ENCODE results near the gene STX4. TPM values are rescaled to one million over a fixed set of nuclear protein-coding genes. Genes with fewer than 3 reads are reported as not detected.
A peak's percentile ranks its signal among the peaks of the same experiment; 100 is the strongest.

The STX4 gene
- total and polyA plus RNA-seq, 9 of the 15 experiments (the other 6 are each of a cell fraction or from before 2014, with no cell fraction given): 3.2 to 48.0 (median 21.5) TPM

DNA sequence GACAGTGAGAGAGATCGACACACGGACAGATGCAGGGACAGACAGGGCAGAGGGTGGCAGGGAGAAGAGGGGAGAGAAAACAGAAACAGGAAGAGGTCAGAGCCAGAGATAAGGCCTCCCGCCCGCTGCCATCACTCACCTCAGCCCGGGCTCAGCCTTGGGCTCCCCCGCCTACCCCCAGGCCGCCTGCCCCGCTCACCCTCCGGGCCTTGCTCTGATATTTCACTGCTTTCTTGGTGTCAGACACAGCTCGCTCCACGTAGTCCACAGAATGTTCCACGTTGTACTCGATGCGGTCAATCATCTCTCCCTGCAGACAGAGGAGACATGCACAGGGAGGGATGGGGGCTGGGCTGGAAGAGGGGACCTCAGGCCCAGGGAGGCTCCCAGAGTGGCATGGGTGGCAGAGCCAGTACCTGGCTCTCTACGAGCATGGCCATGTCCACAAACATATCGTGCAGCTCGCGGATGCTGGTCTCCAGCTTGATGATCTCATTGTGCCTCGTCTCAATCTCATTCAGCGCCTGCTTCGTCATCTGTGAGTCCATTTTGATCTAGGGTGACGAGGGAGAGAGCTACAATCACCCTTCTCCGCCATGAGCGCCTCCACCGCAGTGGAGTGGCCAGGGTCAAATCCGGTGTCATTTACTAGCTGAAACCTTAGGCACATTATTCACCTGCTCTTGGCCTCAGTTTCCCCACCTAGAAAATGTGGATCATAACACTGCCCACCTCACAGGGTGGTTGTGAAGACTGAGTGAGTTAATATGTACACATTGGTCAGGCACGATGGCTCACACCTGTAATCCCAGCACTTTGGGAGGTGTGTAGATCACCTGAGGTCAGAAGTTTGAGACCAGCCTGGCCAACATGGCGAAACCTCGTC is 40.2 kb upstream of the STX4 start (continued):
- TF ChIP-seq, protein P1, sequence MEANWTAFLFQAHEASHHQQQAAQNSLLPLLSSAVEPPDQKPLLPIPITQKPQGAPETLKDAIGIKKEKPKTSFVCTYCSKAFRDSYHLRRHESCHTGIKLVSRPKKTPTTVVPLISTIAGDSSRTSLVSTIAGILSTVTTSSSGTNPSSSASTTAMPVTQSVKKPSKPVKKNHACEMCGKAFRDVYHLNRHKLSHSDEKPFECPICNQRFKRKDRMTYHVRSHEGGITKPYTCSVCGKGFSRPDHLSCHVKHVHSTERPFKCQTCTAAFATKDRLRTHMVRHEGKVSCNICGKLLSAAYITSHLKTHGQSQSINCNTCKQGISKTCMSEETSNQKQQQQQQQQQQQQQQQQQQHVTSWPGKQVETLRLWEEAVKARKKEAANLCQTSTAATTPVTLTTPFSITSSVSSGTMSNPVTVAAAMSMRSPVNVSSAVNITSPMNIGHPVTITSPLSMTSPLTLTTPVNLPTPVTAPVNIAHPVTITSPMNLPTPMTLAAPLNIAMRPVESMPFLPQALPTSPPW (CRISPR knock-in tag; IDR thresholded peaks at IDR 0.05): peak; percentile 63
- TF ChIP-seq PTBP1 (IDR thresholded peaks at IDR 0.05; ENCODE audit: low read depth, low read length) (no peak), ZNF12 (CRISPR knock-in tag; IDR thresholded peaks at IDR 0.05) (no peak), NRF1 (conservative IDR thresholded peaks at IDR 0.05 in 1 of 2, IDR thresholded peaks at IDR 0.05 in 1 of 2) (no peak), RBM39 (optimal IDR thresholded peaks at IDR 0.05; ENCODE audit: low read depth, low read length) (no peak), TBP (optimal IDR thresholded peaks at IDR 0.05; ENCODE audit: low read depth, low read length) (no peak), HDAC8 (tag; IDR thresholded peaks at IDR 0.05) (peak; percentile 72; the same call in 1 of the 2 replicates), MAZ (CRISPR knock-in tag; conservative IDR thresholded peaks at IDR 0.05 in 1 of 2, IDR thresholded peaks at IDR 0.05 in 1 of 2) (peak; percentile 31 to 70; a peak in 2 of 4 replicates), SRSF7 (optimal IDR thresholded peaks at IDR 0.05; ENCODE audit: low read depth, low read length) (no peak), RBFOX2 (IDR thresholded peaks at IDR 0.05; ENCODE audit: low read depth, low read length) (peak; percentile 47; the same call in 1 of the 2 replicates), CBX5 (IDR thresholded peaks at IDR 0.05; ENCODE audit: borderline replicate concordance, low read depth) (no peak), SMARCC2 (IDR thresholded peaks at IDR 0.05; ENCODE audit: low read depth) (no peak), NR2C1 (IDR thresholded peaks at IDR 0.05) (no peak), NR2C1 (tag; IDR thresholded peaks at IDR 0.05) (no peak), TOE1 (IDR thresholded peaks at IDR 0.05; ENCODE audit: borderline replicate concordance) (no peak), TOE1 (CRISPR knock-in tag; IDR thresholded peaks at IDR 0.05; ENCODE audit: borderline replicate concordance, low read depth) (no peak), ELF1 (tag; IDR thresholded peaks at IDR 0.05) (no peak; the same call in 1 of the 2 replicates), ZNF561 (CRISPR knock-in tag; conservative IDR thresholded peaks at IDR 0.05) (no peak), NCOA2 (IDR thresholded peaks at IDR 0.05; ENCODE audit: partially characterized antibody in 2 of 2) (no peak)
- TF ChIP-seq, protein P2, sequence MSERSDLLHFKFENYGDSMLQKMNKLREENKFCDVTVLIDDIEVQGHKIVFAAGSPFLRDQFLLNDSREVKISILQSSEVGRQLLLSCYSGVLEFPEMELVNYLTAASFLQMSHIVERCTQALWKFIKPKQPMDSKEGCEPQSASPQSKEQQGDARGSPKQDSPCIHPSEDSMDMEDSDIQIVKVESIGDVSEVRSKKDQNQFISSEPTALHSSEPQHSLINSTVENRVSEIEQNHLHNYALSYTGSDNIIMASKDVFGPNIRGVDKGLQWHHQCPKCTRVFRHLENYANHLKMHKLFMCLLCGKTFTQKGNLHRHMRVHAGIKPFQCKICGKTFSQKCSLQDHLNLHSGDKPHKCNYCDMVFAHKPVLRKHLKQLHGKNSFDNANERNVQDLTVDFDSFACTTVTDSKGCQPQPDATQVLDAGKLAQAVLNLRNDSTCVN (CRISPR knock-in tag; IDR thresholded peaks at IDR 0.05): no peak
- TF ChIP-seq, protein P3, sequence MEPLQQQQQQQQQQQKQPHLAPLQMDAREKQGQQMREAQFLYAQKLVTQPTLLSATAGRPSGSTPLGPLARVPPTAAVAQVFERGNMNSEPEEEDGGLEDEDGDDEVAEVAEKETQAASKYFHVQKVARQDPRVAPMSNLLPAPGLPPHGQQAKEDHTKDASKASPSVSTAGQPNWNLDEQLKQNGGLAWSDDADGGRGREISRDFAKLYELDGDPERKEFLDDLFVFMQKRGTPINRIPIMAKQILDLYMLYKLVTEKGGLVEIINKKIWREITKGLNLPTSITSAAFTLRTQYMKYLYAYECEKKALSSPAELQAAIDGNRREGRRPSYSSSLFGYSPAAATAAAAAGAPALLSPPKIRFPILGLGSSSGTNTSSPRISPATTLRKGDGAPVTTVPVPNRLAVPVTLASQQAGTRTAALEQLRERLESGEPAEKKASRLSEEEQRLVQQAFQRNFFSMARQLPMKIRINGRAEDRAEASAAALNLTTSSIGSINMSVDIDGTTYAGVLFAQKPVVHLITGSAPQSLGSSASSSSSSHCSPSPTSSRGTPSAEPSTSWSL (CRISPR knock-in tag; IDR thresholded peaks at IDR 0.05; ENCODE audit: borderline replicate concordance): no peak
- TF ChIP-seq, protein P4, sequence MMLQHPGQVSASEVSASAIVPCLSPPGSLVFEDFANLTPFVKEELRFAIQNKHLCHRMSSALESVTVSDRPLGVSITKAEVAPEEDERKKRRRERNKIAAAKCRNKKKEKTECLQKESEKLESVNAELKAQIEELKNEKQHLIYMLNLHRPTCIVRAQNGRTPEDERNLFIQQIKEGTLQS (IDR thresholded peaks at IDR 0.05): peak; percentile 66
- TF ChIP-seq, protein P4 (CRISPR knock-in tag; conservative IDR thresholded peaks at IDR 0.05): no peak

All from K562 (cell line).